ENCODE results near the gene AK4.

The AK4 gene

DNA sequence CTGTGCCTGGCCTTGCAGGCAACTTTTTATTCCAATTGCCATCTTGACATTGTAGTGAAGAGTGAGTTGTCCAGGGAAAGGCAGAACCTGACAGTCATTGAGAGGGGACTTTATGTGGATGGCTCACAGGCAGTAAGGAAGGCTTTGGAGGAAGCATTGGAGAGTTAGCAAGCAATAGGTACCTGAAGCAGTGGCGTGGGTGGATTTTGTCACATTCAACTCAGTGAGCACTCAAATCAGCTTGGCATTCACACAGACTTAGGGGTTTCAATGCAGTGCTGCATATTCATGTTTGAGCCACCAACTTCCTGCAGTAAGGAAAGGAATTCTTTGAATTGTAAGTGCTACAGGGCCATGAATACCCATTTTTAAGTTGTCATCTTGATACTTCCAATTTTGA is 69.0 kb downstream of the AK4 start:
- no peak overlapping the region for H3K4me3 ChIP-seq (replicated peaks; ENCODE audit: low read depth, low read length)
- TF ChIP-seq, protein P1, sequence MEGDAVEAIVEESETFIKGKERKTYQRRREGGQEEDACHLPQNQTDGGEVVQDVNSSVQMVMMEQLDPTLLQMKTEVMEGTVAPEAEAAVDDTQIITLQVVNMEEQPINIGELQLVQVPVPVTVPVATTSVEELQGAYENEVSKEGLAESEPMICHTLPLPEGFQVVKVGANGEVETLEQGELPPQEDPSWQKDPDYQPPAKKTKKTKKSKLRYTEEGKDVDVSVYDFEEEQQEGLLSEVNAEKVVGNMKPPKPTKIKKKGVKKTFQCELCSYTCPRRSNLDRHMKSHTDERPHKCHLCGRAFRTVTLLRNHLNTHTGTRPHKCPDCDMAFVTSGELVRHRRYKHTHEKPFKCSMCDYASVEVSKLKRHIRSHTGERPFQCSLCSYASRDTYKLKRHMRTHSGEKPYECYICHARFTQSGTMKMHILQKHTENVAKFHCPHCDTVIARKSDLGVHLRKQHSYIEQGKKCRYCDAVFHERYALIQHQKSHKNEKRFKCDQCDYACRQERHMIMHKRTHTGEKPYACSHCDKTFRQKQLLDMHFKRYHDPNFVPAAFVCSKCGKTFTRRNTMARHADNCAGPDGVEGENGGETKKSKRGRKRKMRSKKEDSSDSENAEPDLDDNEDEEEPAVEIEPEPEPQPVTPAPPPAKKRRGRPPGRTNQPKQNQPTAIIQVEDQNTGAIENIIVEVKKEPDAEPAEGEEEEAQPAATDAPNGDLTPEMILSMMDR (IDR thresholded peaks at IDR 0.05; ENCODE audit: low read length, missing control alignments), result no peak
- no peak for DNase-seq (ENCODE audit: low read depth)

DNA sequence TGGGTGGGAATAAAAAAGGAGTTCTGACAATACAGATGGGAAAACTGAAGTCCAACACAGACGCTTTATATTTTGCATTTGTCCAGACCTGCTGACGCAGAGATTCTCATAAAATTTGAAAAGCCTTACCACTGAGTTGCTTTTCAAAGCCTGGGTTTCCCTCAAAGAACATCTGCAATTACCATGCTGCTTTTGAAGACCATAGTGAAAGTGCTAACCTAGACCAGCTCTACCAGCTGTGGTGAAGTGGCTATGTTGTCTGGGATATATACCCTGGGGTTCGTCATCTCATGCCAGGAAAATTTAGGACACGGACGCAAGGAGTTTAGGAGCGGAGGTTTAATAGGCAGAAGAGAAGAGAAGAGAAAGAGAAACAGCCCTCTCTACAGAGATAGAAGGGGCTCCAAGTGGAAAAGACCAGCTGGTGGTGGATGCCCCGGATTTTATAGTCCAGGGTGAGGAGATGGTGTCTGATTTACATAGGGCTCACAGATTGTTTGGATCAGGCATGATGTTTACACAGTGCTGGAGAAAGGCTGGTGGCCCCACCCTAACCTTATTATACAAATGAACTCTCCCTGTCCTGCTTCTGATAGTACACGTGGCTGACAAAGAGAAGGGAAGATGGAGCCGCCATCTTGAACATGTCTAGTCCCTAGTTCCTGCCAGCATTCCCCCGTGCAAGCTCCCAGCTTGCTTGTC is 73.8 kb downstream of the AK4 start:
- TF ChIP-seq, protein P1 (IDR thresholded peaks at IDR 0.05; ENCODE audit: low read length, missing control alignments), result no peak
- H3K4me3 ChIP-seq (replicated peaks; ENCODE audit: low read depth, low read length), result no peak overlapping the region

DNA sequence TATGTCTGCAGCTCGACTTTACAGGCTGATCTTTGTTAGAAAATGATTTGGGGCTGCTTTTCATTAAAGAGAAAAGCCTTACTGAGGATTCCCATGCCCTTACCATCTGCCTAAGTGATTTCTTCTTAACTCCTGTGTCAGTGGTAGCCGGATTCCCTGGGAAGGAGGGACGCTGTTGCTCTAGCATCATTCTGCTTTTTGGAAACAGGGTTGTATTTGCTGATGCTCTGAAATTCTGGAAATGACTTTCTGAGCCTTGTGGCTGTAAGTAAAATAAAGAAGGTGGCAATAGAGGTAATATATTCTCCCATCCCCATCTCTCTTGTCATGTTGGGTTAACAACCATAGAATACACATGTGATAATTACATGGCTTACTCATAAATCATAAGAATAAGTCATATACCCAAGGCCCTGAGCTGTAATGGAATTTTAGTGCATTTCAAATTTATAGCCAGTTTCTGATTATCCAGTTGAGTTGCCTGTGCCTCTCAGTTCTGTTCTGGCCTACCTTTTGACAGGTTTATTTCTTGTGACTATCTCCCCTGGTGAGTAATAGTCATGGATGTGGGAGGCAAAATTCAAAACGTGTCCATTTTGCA is 74.4 kb downstream of the AK4 start:
- TF ChIP-seq, protein P1 (IDR thresholded peaks at IDR 0.05; ENCODE audit: low read length, missing control alignments), result no peak
- H3K4me3 ChIP-seq (replicated peaks; ENCODE audit: low read depth, low read length), result no peak overlapping the region
- no peak for DNase-seq (ENCODE audit: low read depth)

More for the DNA sequence above, 73.8 kb downstream of the AK4 start:
- no peak for DNase-seq (ENCODE audit: low read depth)

DNA sequence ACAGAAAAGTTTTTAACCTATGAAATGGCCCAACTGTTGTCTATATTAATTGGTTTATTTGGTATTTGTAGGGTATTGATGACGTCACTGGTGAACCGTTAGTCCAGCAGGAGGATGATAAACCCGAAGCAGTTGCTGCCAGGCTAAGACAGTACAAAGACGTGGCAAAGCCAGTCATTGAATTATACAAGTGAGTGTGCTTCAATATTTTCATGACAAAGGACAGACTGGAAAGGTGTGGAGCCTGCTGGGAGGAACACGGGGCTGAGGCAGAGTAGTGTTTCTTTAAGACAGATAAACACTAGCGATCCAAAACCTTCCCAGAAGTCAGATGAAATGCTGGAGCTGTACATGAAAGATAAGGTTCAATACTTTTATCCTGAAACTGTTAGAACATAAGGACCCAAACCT is 76.7 kb downstream of the AK4 start:
- no peak for DNase-seq (ENCODE audit: low read depth)
- TF ChIP-seq, protein P1 (IDR thresholded peaks at IDR 0.05; ENCODE audit: low read length, missing control alignments), result no peak
- no peak overlapping the region for H3K4me3 ChIP-seq (replicated peaks; ENCODE audit: low read depth, low read length)

DNA sequence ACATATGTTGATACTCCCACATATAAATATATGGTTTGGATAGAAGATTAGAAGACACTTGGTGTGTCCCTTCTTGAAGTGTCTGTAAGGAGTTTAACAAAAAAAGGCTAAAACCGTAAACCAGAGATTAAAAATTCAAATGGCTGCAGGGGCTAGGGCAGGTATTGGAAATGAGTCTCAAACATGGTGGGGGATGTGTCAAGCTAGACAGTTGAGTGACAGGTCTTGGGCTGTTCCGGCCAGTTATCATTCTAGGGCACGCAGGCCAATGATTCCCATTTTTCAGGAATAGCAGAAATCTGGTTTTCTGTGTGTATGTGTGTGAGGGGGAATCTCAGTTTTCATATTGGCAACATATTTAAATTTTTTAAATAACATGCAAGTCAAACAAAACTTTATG is 77.2 kb downstream of the AK4 start:
- DNase-seq (ENCODE audit: low read depth), result no peak
- TF ChIP-seq, protein P1 (IDR thresholded peaks at IDR 0.05; ENCODE audit: low read length, missing control alignments), result no peak
- no peak overlapping the region for H3K4me3 ChIP-seq (replicated peaks; ENCODE audit: low read depth, low read length)

DNA sequence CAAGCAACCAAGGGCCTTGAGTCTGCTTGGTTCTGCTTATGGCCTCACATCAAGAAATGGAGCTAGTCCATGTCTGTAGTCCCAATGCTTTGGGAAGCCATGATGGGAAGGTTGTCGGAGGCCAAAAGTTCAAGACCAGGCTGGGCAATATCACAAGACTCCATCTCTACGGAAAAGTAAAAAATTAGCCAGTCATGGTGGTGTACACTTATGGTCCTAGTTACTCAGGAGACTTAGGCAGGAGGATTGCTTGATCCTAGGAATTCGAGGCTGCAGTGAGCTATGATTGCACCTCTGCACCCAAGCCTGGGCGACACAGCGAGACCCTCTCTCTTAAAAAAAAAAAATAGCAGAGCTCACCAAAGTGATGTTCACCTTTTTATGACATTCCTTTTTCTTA is 81.2 kb downstream of the AK4 start:
- TF ChIP-seq, protein P1 (IDR thresholded peaks at IDR 0.05; ENCODE audit: low read length, missing control alignments), result no peak
- no peak overlapping the region for H3K4me3 ChIP-seq (replicated peaks; ENCODE audit: low read depth, low read length)
- no peak for DNase-seq (ENCODE audit: low read depth)
